ENCODE measurements around the gene ARFGEF2. TPM values are rescaled to one million over a fixed set of nuclear protein-coding genes. Genes with fewer than 3 reads are reported as not detected.
A peak's percentile ranks its signal among the peaks of the same experiment; 100 is the strongest.

The ARFGEF2 gene
- total RNA-seq, 8 experiments from 2014 or later: 13.1 to 34.3 (median 23.9) TPM

DNA sequence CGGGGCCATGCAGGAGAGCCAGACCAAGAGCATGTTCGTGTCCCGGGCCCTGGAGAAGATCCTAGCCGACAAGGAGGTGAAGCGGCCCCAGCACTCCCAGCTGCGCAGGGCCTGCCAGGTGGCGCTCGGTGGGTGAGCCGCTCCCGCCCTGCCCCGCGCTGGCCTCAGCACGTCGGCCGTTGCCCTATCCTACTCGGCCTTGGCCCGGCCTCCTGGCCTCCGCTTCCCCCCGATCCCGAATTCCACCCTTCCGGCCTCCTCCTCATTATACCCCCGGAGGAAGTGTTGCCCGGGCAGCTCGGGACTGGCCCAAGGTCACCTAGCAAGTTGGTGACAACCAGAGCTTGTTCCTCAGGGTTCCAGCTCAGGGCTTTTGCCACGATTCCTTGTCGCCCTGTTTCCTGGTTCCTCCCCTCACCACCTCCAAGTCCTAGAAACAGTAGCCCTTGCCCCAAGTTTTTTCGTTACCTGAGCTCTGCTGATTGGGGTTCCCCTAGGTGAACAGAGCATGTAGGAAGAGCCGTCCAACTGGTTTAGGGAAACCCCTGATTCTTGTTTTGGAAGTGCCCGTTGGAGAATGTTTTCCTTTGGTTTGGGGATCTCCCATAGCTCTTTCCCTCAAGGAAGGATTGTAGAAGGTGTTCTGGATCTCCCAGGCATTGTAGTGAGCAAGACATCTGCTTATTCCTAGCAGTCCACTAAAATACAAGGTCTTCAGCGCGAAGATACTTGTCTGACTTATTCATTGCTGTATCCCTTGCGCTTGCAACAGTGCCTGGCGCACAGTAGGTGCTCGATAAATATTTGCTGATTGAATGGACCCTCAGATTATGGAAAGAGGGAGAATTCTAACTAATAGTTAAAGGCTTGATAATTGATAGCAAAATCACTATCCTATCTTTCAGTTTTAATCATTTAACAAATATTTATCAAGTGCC lies 641 bp downstream of the ARFGEF2 start:
- 0 to 54% (median 17%) methylated on average over 1 to 18 of the region's 34 CpGs; no CpG with 5 or more reads in 1 of the 10 experiments for WGBS, 10 experiments
- peak; percentile 65 to 80 (median 72) for ATAC-seq (replicated peaks in 6 of 8)
- H3K4me1 ChIP-seq (replicated peaks in 1 of 2): peaks cover 0 to 14% of the 10 kb centered on the region in 2 donors
- peak overlapping the region; percentile 76 to 96 (median 94) for H3K4me3 ChIP-seq
- in situ Hi-C loops (cut with MboI; ENCODE audit: low pct_unique_long_range_greater_than_20kb in 2 of 9, low sequenced_read_pairs in 9 of 9, unreplicated experiment in 9 of 9): loop anchor here in 5 of 9 experiments (25.0 kb wide), 2 partner anchors 235 to 260 kb away; no protein-coding TSS in a partner anchor
- peak overlapping the region; percentile 95 to 98 for H3K27ac ChIP-seq

- peak overlapping the region in 3 of 5 donors; percentile 76 to 96 (median 94) for H3K4me3 ChIP-seq
Observed at GRCh38 chr20:48923149-48923718, 1.7 kb downstream of the ARFGEF2 start.

GRCh38 chr20:48924756-48925109 lies 3.2 kb downstream of the ARFGEF2 start:
- ATAC-seq (replicated peaks in 6 of 8): no peak
- in situ Hi-C loops (cut with MboI; ENCODE audit: low pct_unique_long_range_greater_than_20kb in 2 of 9, low sequenced_read_pairs in 9 of 9, unreplicated experiment in 9 of 9): loop anchor here in 5 of 9 experiments (25.0 kb wide), 2 partner anchors 237 to 262 kb away; no protein-coding TSS in a partner anchor
- Histone ChIP-seq H3K4me1 (replicated peaks in 1 of 2) (peaks cover 0 to 14% of the 10 kb centered on the region in 2 donors), H3K27ac (no peak overlapping the region), H3K4me3 (no peak overlapping the region)
- 20 to 90% (median 76%) methylated on average over 1 to 3 of the region's 3 CpGs for WGBS, 10 experiments

More at GRCh38 chr20:48923149-48923718, 1.7 kb downstream of the ARFGEF2 start:
- Histone ChIP-seq H3K4me1 (replicated peaks in 1 of 2) (peaks cover 0 to 14% of the 10 kb centered on the region in 2 donors), H3K27ac (no peak overlapping the region)
- in situ Hi-C loops (cut with MboI; ENCODE audit: low pct_unique_long_range_greater_than_20kb in 2 of 9, low sequenced_read_pairs in 9 of 9, unreplicated experiment in 9 of 9): loop anchor here in 5 of 9 experiments (25.0 kb wide), 2 partner anchors 236 to 261 kb away; no protein-coding TSS in a partner anchor
- ATAC-seq (replicated peaks in 6 of 8): no peak
- 0 to 100% (median 68%) methylated on average over 1 to 4 of the region's 4 CpGs; no CpG with 5 or more reads in 1 of the 10 experiments for WGBS, 10 experiments

DNA sequence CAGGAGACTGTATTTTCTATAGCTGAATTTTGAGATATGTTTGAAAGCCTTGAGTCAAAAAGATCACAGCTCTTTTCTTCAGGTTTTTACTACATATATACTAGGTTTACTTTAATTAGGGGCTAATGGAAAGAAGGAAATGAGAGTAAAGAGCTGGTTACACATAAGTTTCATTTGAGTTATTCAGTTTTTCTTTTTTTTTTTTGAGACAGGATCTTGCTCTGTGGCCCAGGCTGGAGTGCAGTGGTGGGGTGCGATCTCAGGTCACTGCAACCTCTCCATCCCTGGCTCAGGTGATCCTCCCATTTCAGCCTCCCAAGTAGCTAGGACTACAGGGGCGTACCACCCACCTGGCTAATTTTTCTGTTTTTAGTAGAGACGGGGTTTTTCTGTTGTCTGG lies 4.8 kb downstream of the ARFGEF2 start:
- ATAC-seq (replicated peaks in 6 of 8): no peak
- 75 to 100% (median 100%) methylated on average over 1 to 3 of the region's 3 CpGs; no CpG with 5 or more reads in 5 of the 10 experiments for WGBS, 10 experiments

DNA sequence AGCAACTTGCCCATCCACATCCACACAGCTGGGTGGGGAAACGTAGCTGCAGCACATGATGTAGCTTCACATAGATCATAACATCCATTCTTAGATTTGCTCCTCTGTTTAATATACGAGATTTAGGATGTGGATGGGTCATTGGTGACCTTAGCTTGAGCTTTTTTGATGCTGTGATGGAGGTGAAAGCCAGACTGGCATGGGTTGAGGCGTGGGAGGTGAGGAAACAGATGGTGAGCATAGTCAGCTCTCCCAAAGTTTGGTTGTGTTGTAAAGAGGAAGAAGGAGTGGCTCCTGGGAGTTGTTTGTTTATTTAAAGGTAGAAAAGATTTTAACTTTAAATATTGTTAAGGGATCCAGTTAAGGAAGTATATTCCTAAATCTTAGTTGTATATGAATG lies 5.3 kb downstream of the ARFGEF2 start:
- Histone ChIP-seq H3K4me3 (no peak overlapping the region), H3K4me1 (replicated peaks in 1 of 2) (peaks cover 0 to 10% of the 10 kb centered on the region in 2 donors), H3K27ac (no peak overlapping the region)
- WGBS, 10 experiments: 73 to 100% (median 98%) methylated on average over 1 to 3 of the region's 3 CpGs; no CpG with 5 or more reads in 2 of the 10 experiments
- no peak for ATAC-seq (replicated peaks in 6 of 8)
- in situ Hi-C loops (cut with MboI; ENCODE audit: low pct_unique_long_range_greater_than_20kb in 2 of 9, low sequenced_read_pairs in 9 of 9, unreplicated experiment in 9 of 9): no loop called here

More for the DNA sequence above, 4.8 kb downstream of the ARFGEF2 start:
- Histone ChIP-seq H3K4me1 (replicated peaks in 1 of 2) (peaks cover 0 to 10% of the 10 kb centered on the region in 2 donors), H3K27ac (no peak overlapping the region), H3K4me3 (no peak overlapping the region)
- in situ Hi-C loops (cut with MboI; ENCODE audit: low pct_unique_long_range_greater_than_20kb in 2 of 9, low sequenced_read_pairs in 9 of 9, unreplicated experiment in 9 of 9): no loop called here

GRCh38 chr20:48928832-48929725 lies 7.6 kb downstream of the ARFGEF2 start:
- Histone ChIP-seq H3K27ac (no peak overlapping the region), H3K4me1 (replicated peaks in 1 of 2) (no peaks in the 10 kb centered on the region), H3K4me3 (no peak overlapping the region)
- peak in 4 of 8 experiments; percentile 53 to 77 (median 70) for ATAC-seq (replicated peaks in 6 of 8)
- in situ Hi-C loops (cut with MboI; ENCODE audit: low pct_unique_long_range_greater_than_20kb in 2 of 9, low sequenced_read_pairs in 9 of 9, unreplicated experiment in 9 of 9): no loop called here
- WGBS, 10 experiments: 5 to 100% (median 87%) methylated on average over 1 to 3 of the region's 3 CpGs; no CpG with 5 or more reads in 1 of the 10 experiments

DNA sequence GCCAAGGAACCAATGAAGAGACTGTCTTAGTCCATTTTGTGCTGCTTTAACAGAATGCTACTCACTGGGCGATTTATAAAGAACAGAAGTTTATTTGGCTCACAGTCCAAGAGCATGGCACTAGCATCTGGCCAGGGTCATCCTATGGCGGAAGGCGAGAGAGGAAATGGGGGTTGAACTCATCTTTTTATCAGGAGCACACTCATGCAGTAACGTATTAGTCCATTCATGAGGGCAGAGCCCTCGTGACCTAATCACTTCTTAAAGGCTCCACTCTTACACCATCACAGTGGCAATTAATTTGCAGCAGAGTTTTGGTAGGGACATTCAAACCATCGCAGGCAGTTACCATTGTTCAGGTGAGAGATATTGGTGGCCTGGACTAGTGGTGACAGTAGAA lies 8.5 kb downstream of the ARFGEF2 start:
- Histone ChIP-seq H3K4me1 (replicated peaks in 1 of 2) (no peaks in the 10 kb centered on the region), H3K4me3 (no peak overlapping the region), H3K27ac (no peak overlapping the region)
- 79 to 96% (median 89%) methylated on average over 2 to 6 of the region's 6 CpGs; no CpG with 5 or more reads in 3 of the 10 experiments for WGBS, 10 experiments
- in situ Hi-C loops (cut with MboI; ENCODE audit: low pct_unique_long_range_greater_than_20kb in 2 of 9, low sequenced_read_pairs in 9 of 9, unreplicated experiment in 9 of 9): no loop called here
- no peak for ATAC-seq (replicated peaks in 6 of 8)

GRCh38 chr20:48930878-48931277 lies 9.4 kb downstream of the ARFGEF2 start:
- no peak for ATAC-seq (replicated peaks in 6 of 8)
- WGBS, 10 experiments: 80 to 100% (median 93%) methylated on average over 3 to 7 of the region's 7 CpGs; no CpG with 5 or more reads in 2 of the 10 experiments
- Histone ChIP-seq H3K27ac (no peak overlapping the region), H3K4me1 (replicated peaks in 1 of 2) (no peaks in the 10 kb centered on the region), H3K4me3 (no peak overlapping the region)
- in situ Hi-C loops (cut with MboI; ENCODE audit: low pct_unique_long_range_greater_than_20kb in 2 of 9, low sequenced_read_pairs in 9 of 9, unreplicated experiment in 9 of 9): no loop called here

GRCh38 chr20:48931527-48932374 lies 10.2 kb downstream of the ARFGEF2 start:
- no peak for ATAC-seq (replicated peaks in 6 of 8)
- WGBS, 10 experiments: 80 to 100% (median 98%) methylated on average over 1 to 7 of the region's 9 CpGs; no CpG with 5 or more reads in 1 of the 10 experiments
- in situ Hi-C loops (cut with MboI; ENCODE audit: low pct_unique_long_range_greater_than_20kb in 2 of 9, low sequenced_read_pairs in 9 of 9, unreplicated experiment in 9 of 9): no loop called here
- Histone ChIP-seq H3K4me3 (no peak overlapping the region), H3K27ac (no peak overlapping the region), H3K4me1 (replicated peaks in 1 of 2) (no peaks in the 10 kb centered on the region)

- no peak overlapping the region for H3K27ac ChIP-seq
- no peaks in the 10 kb centered on the region for H3K4me1 ChIP-seq (replicated peaks in 1 of 2)
- in situ Hi-C loops (cut with MboI; ENCODE audit: low pct_unique_long_range_greater_than_20kb in 2 of 9, low sequenced_read_pairs in 9 of 9, unreplicated experiment in 9 of 9): no loop called here
- 54 to 96% (median 88%) methylated on average over 2 to 7 of the region's 8 CpGs; no CpG with 5 or more reads in 3 of the 10 experiments for WGBS, 10 experiments
- ATAC-seq (replicated peaks in 6 of 8): no peak
- no peak overlapping the region for H3K4me3 ChIP-seq
Observed at GRCh38 chr20:48932375-48932941, 10.9 kb downstream of the ARFGEF2 start.

DNA sequence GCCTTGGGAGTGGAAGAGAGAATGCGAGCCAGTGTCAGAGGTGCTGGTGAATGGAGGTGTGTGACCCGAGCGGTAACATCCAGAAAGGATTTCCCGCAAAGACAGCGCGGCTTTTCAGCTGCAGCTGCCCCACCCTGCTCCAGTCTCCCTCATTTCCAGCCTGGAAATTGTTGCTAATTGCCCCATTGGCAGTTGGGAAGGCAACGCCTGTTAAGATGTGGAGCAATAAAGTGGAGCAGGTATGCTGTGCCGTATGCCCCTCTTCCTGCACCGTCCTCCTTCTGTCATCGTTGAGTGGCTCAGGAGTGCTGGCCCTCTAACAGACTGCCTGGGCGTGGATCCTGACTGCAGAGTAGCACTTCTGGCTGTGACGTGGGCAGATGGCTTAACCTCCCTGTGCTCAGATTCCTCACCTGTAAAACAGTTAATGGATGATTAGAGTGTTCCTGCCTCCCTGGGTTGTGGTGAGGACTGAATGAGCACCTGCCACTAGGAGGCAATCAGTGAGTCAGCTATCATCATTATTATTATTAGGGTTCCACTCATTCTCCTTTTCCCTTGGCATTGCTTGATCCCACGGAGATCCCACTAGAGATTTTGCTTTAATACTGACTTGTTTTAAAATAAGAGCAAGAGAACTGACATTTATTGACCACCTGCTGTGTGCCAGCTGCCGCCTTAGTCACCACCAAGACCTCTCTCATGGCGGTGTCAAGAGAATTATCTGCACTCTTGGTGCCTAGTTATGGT lies 11.7 kb downstream of the ARFGEF2 start:
- ATAC-seq (replicated peaks in 6 of 8): no peak
- in situ Hi-C loops (cut with MboI; ENCODE audit: low pct_unique_long_range_greater_than_20kb in 2 of 9, low sequenced_read_pairs in 9 of 9, unreplicated experiment in 9 of 9): no loop called here
- 20 to 96% (median 88%) methylated on average over 1 to 4 of the region's 15 CpGs; no CpG with 5 or more reads in 4 of the 10 experiments for WGBS, 10 experiments

More for the DNA sequence above, 11.7 kb downstream of the ARFGEF2 start:
- Histone ChIP-seq H3K27ac (no peak overlapping the region), H3K4me3 (no peak overlapping the region), H3K4me1 (replicated peaks in 1 of 2) (no peaks in the 10 kb centered on the region)

All from motor neuron (in vitro differentiated cells).